Keratinocyte (primary cell): ENCODE data around the gene ADCY10.
A peak's percentile ranks its signal among the peaks of the same experiment; 100 is the strongest.

ENCODE experiments used
- CTCF ChIP-seq, 3 experiments: IDR thresholded peaks in 1 of 3; conservative IDR thresholded peaks in 1 of 3; optimal IDR thresholded peaks in 1 of 3; 2 replicates in 2 of 3; 3 replicates in 1 of 3; pipeline versions ENCODE3 to v1.5.1; 2011; ENCODE audit warnings: low read length in 3 of 3, mild to moderate bottlenecking in 3 of 3, moderate library complexity in 2 of 3, control low read depth in 1 of 3, inconsistent platforms in 1 of 3; ENCODE audit not compliant: insufficient read depth in 2 of 3; ENCODE audit errors: extremely low read depth in 1 of 3
- EZH2 ChIP-seq: IDR thresholded peaks from one replicate; pipeline ENCODE4 v1.6.1; 2012; ENCODE audit warnings: inconsistent platforms, mild to moderate bottlenecking, low read length, moderate library complexity

- TF ChIP-seq CTCF (optimal IDR thresholded peaks at IDR 0.05 in 1 of 3, IDR thresholded peaks at IDR 0.05 in 1 of 3, conservative IDR thresholded peaks at IDR 0.05 in 1 of 3; ENCODE audit: extremely low read depth in 1 of 3, insufficient read depth in 2 of 3, low read length in 3 of 3) (peak in 1 of 3 experiments; percentile 9), EZH2 (no peak)
Observed at GRCh38 chr1:167935216-167936067, 21.5 kb upstream of the ADCY10 start.
